LoVo (cell line): ENCODE data around the gene SPIRE1.
"Not testable (repeated sequence)": the region's sequence is repeated elsewhere in the genome, so short reads cannot be mapped to it uniquely, and the experiment has no call there.

Source experiments
- DNase-seq: peaks from one replicate; pipeline ENCODE4 v3.0.0-alpha.2; 2016; ENCODE audit warnings: low spot score

SPIRE1 gene

DNA sequence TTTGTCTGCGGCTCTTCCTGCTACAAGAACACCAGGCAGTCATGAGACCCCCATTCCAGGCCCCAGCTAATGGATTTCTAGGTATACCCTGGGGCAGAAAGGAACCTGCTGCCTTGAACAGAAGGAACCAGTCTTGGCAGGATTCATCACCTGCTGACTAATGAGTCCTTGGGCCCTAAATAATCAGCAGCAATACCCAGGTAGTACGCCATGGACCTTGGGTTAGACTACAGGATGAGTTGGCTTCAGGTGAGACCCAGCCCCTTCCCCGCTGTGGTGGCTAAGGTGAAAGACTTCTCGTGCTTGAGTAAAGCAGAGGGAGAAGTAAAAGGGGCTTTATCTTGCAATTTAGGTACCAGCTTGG lies 105.0 kb downstream of the SPIRE1 start:
- no peak for DNase-seq

DNA sequence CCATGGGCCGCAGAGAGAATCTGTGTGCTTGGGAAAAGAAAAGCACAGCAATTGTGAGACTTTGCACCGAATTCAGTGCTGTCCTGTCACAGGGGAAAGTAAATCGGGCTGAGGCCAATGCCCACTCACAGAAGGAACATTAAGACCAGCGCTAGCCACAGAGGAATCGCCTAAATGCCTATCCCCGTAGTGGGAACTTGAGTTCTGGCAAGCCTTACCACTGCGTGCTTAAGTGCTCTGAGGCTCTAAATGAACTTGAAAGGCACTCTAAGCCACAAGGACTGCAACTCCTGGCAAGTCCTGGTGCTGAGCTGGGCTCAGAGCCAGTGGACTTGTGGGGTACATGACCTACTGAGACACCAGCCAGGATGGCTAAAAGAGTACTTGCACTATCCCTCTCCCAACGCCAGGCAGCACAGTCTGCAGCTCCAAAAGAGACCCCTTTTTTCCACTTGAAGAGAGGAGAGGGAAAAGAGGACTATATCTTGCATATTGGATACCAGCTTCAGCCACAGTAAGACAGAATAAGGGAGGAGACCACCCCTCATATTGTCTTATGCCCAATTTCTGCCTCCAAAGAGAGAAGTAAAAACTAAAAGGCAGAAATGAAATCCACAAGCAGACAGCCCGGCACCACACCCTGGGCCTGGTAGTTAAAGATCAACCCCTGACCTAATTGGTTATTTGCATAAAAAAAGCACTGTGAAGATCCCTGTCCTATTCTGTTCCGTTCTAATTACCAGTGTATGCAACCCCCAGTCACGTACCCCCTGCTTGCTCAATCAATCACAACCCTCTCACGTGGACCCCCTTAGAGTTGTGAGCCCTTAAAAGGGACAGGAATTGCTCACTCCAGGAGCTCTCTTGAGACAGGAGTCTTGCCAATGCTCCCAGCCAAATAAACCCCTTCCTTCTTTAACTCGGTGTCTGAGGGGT lies 105.7 kb downstream of the SPIRE1 start:
- DNase-seq, result not testable (repeated sequence)

- DNase-seq, result not testable (repeated sequence)
Observed at GRCh38 chr18:12551466-12551865, 106.4 kb downstream of the SPIRE1 start.

DNA sequence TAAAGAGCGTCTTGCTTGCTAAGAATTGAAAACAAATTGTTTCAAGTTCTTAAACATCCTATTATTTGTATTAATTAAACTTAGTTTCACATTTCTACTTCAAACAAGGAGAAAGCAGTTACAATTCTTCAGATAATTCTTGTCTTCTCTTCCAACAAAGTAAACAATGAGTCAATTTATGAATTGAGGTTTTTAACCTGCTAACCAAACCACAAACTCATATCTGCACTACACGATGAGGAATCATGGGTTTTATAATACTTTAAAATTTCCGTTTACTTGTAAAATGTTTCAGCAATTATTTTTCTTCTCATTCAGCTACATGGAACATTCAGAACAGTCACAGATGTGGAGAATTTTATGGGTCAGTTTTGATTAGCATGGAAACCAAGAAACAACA lies 114.2 kb downstream of the SPIRE1 start:
- DNase-seq, result no peak

DNA sequence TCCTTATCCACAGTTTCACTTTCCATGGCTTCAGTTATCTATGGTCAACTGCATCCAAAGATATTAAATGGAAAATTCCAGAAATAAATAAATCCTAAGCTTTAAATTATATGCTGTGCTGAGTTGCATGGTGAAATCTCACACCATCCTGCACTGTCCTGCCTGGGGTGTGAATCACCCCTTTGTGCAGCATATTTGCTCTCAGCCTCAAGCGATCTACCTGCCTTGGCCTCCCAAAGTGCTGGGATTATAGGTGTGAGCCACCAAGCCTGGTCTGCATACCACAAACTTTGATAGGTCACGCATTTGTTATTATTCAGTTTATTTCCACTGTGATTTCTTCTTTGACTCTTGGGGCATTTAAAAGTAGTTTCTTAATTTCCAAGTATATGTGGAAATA lies 117.2 kb downstream of the SPIRE1 start:
- no peak for DNase-seq

DNA sequence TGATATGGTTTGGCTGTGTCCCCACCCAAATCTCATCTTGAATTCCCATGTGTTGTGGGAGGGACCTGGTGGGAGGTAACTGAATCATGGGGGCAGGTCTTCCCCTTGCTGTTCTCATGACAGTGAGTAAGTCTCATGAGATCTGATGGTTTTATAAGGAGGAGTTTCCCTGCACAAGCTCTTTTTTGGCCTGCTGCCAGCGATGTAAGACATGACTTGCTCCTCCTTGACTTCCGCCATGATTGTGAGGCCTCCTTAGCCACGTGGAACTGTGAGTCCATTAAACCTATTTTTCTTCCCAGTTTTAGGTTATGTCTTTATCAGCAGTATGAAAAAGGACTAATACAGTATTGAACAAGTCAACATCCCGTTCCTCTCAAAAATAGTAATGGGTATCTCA lies 118.7 kb downstream of the SPIRE1 start:
- DNase-seq, result not testable (repeated sequence)

DNA sequence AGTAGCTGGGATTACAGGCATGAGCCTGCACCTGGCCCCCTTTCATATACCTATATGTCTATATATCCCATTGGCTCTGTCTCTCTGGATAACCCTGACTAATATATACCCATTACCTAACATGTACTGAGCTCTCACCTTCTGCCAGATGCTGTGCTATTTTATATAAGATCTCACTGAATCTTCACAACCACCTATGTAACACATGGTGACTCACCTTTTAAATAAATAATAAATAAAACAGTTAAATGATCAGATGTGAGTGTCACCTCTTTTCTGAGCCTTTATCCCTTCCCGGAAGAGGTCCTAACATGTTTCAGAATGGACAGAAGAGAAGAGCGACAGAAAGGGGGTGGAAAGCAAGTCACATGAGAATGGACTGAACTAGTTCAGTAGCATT lies 123.1 kb downstream of the SPIRE1 start:
- DNase-seq, result no peak

GRCh38 chr18:12532661-12533060 lies 125.2 kb downstream of the SPIRE1 start:
- DNase-seq, result no peak

GRCh38 chr18:12531749-12532148 lies 126.2 kb downstream of the SPIRE1 start:
- DNase-seq, result no peak

- no peak for DNase-seq
Observed at GRCh38 chr18:12520442-12520992, 137.4 kb downstream of the SPIRE1 start.

DNA sequence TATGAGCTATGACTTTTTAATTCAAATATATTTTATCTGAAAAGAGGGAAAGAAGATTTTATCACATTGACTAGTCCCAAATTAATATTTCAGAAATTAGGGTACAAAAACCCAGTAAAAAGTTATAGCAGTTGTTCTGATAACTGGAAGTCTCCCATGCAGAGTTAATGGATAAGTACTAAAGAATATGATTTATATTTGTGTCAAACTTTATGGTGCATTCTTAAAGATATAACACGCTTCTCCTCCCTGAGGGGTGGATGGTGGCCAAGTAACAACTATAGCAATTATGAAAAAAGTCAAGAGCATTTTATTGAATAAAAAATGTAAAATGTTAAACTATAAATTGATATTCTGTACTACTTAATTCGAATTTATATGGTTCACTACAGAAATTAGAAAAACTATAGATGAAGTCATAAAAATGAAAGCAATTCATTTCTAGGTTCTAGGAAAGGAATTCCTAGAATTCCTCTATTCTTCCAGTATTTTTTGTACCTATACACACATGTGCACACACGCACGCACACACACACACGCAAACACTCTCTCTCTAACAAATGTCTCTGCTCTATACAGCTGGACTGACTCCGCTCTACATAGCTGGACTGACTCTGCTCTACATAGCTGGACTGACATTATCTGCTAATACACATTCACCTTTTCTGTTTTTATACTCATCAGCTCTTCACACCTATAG lies 138.9 kb downstream of the SPIRE1 start:
- DNase-seq, result no peak

GRCh38 chr18:12518326-12518725 lies 139.6 kb downstream of the SPIRE1 start:
- DNase-seq, result no peak

- DNase-seq, result no peak
Observed at GRCh38 chr18:12517142-12517825, 140.6 kb downstream of the SPIRE1 start.

DNA sequence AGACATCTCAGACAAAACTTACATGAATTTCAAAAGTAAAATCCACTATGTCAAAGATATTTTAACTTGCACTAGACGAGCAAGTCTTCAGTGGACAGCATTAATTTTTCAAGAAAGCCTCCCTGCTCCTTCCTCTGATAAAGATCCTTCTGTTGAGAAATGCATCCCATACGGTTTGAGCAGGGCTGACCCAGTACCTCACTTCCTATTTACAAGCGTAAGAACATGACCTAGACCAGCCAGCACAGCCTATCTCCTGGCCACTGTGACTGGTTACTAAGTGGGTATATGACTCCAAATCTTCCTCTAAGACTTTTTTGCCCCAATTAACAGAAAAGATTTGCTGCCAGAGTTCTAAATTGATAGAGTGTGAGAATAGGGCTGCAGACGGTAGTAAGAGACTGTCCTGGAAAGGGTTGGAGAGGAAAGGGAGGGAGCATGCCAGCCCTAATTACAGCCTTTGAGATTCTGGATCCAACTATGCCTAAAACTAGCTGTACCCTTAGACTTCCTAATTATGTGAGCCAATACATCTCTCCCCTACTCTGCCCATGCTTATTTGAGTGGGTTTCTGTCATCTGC lies 141.8 kb downstream of the SPIRE1 start:
- DNase-seq, result no peak

- no peak for DNase-seq
Observed at GRCh38 chr18:12515550-12515949, 142.4 kb downstream of the SPIRE1 start.

- no peak for DNase-seq
Observed at GRCh38 chr18:12507007-12507406, 150.9 kb downstream of the SPIRE1 start.

GRCh38 chr18:12500986-12501385 lies 156.9 kb downstream of the SPIRE1 start:
- no peak for DNase-seq

DNA sequence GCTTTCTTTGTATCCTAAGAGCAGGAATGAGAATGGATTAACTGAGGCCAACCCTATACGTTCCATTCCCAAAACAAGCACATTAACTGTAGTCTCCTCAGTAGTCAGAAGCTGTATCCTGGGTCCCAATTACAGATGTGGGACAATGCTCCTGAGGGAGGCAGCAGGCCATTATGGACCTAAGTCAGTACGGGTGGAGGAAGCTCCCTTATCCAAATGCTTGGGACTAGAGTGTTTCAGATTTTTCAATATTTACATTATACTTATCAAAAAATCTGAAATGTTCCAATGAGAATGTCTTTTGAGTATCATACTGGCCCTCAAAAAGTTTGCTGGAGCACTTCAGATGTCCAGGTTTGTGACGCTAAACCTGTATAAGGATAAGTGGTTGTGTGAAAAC lies 160.1 kb downstream of the SPIRE1 start:
- DNase-seq, result no peak

GRCh38 chr18:12497296-12497695 lies 160.6 kb downstream of the SPIRE1 start:
- DNase-seq, result no peak

- DNase-seq, result no peak
Observed at GRCh38 chr18:12492907-12493306, 165.0 kb downstream of the SPIRE1 start.

DNA sequence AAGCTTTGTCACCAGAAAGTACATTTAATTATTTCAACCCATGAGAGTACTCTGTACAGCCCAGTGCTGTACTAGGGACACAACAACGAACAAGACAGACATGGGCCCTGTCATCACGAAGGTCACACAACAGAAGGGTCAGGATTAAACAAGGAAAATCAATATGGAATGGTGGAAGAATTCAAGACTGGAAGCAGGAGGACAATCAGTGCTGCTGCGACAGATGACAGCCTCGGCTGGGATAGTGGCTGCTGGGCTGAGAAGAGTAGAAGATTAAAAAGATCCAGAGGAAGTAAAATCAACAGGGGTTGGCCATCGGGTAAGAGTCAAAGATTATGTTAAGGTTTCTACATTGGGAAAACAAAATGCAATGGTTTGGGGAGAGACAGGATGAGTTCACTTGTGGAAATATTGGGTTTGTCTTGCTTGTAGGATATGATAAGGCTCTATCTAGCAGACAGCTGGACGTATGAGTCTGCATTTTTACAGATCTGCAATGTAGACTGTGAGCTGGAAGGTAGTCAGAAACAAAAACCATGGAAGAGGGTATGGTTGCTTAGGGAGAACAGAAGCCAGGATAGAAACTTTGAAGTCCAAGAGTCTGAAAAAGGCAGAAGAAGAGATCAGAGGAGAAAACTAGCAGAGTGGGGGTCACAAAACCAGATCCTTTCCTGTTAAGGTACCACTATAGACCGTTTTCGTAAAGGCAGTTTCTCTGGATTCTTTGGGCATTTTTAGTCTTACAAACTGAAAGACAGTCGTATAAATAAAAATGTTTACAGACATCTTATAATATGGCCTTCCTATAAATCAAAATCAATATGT lies 166.1 kb downstream of the SPIRE1 start:
- no peak for DNase-seq
